Measurements from ENCODE around the gene INF2.

The INF2 gene

GRCh38 chr14:104766863-104767633 is 77.6 kb downstream of the INF2 start:
- H3K4me3 ChIP-seq (ENCODE audit: insufficient read depth in 1 of 2, low read depth in 1 of 2, low read length in 2 of 2): no peak overlapping the region
- no peak overlapping the region for H3K4me2 ChIP-seq (ENCODE audit: low read length, poor library complexity, severe bottlenecking)
- no peak overlapping the region for H3K23ac ChIP-seq (ENCODE audit: low read length in 2 of 2)
- H2BK120ac ChIP-seq (ENCODE audit: low read depth, low read length): no peak overlapping the region
- no peaks in the 10 kb centered on the region for H3K9me3 ChIP-seq (ENCODE audit: control insufficient read depth, low read length)
- no peak overlapping the region for H3K18ac ChIP-seq (ENCODE audit: low read depth in 1 of 2, low read length in 2 of 2)
- H2BK12ac ChIP-seq (ENCODE audit: low read length in 2 of 2): peak overlapping the region in 1 of 2 experiments; percentile 39
- no peak for DNase-seq
- WGBS: 84% methylated on average over 12 of the region's 15 CpGs
- peak overlapping the region; percentile 19 for H4K8ac ChIP-seq (ENCODE audit: low read length)
- no peak overlapping the region for H3K4ac ChIP-seq (ENCODE audit: low read depth in 1 of 2, low read length in 2 of 2)
- H2BK15ac ChIP-seq (ENCODE audit: low read depth, poor library complexity, severe bottlenecking): no peak overlapping the region
- no peak overlapping the region for H4K91ac ChIP-seq (ENCODE audit: low read length)
- H3K27ac ChIP-seq (ENCODE audit: low read length, poor library complexity, severe bottlenecking): no peak overlapping the region
- H2AFZ ChIP-seq (ENCODE audit: low read depth, low read length): no peak overlapping the region
- no peaks in the 10 kb centered on the region for H3K27me3 ChIP-seq (ENCODE audit: control insufficient read depth in 1 of 2, insufficient read depth in 1 of 2, low read length in 2 of 2)
- no peak overlapping the region for H3K9ac ChIP-seq (ENCODE audit: low read length)
- H3K79me1 ChIP-seq (replicated peaks; ENCODE audit: low read length, poor library complexity, severe bottlenecking): no peaks in the 10 kb centered on the region
- H3K4me1 ChIP-seq (ENCODE audit: control insufficient read depth, insufficient read depth, low read depth, low read length): peaks cover 10% of the 10 kb centered on the region
- no peak overlapping the region for H3K14ac ChIP-seq (ENCODE audit: low read length in 2 of 2)
- peaks cover 26 to 32% of the 10 kb centered on the region in 2 experiments for H3K36me3 ChIP-seq (ENCODE audit: control insufficient read depth in 1 of 2, insufficient read depth in 2 of 2, low read depth in 1 of 2, low read length in 2 of 2)
- no peak overlapping the region for H2BK5ac ChIP-seq (ENCODE audit: low read depth, low read length, poor library complexity, severe bottlenecking)
- no peak overlapping the region for H2AK5ac ChIP-seq (ENCODE audit: low read length, severe bottlenecking)

GRCh38 chr14:104767634-104767918 is 78.2 kb downstream of the INF2 start:
- Histone ChIP-seq H2AK5ac (ENCODE audit: low read length, severe bottlenecking) (no peak overlapping the region), H3K4ac (ENCODE audit: low read depth in 1 of 2, low read length in 2 of 2) (no peak overlapping the region), H3K4me1 (ENCODE audit: control insufficient read depth, insufficient read depth, low read depth, low read length) (peaks cover 10% of the 10 kb centered on the region), H3K27ac (ENCODE audit: low read length, poor library complexity, severe bottlenecking) (no peak overlapping the region), H2BK5ac (ENCODE audit: low read depth, low read length, poor library complexity, severe bottlenecking) (no peak overlapping the region), H3K27me3 (ENCODE audit: control insufficient read depth in 1 of 2, insufficient read depth in 1 of 2, low read length in 2 of 2) (no peaks in the 10 kb centered on the region), H3K36me3 (ENCODE audit: control insufficient read depth in 1 of 2, insufficient read depth in 2 of 2, low read depth in 1 of 2, low read length in 2 of 2) (peaks cover 27 to 37% of the 10 kb centered on the region in 2 experiments), H4K91ac (ENCODE audit: low read length) (no peak overlapping the region), H2BK120ac (ENCODE audit: low read depth, low read length) (no peak overlapping the region), H3K4me3 (ENCODE audit: insufficient read depth in 1 of 2, low read depth in 1 of 2, low read length in 2 of 2) (no peak overlapping the region), H2BK12ac (ENCODE audit: low read length in 2 of 2) (peak overlapping the region in 1 of 2 experiments; percentile 39), H2AFZ (ENCODE audit: low read depth, low read length) (no peak overlapping the region), H3K9me3 (ENCODE audit: control insufficient read depth, low read length) (no peaks in the 10 kb centered on the region), H3K18ac (ENCODE audit: low read depth in 1 of 2, low read length in 2 of 2) (no peak overlapping the region), H4K8ac (ENCODE audit: low read length) (peak overlapping the region; percentile 19), H3K4me2 (ENCODE audit: low read length, poor library complexity, severe bottlenecking) (no peak overlapping the region), H3K9ac (ENCODE audit: low read length) (no peak overlapping the region), H3K23ac (ENCODE audit: low read length in 2 of 2) (no peak overlapping the region), H3K14ac (ENCODE audit: low read length in 2 of 2) (no peak overlapping the region), H2BK15ac (ENCODE audit: low read depth, poor library complexity, severe bottlenecking) (no peak overlapping the region), H3K79me1 (replicated peaks; ENCODE audit: low read length, poor library complexity, severe bottlenecking) (no peaks in the 10 kb centered on the region)
- WGBS: 94% methylated on average over 5 of the region's 5 CpGs
- DNase-seq: no peak

- peak overlapping the region; percentile 48 to 92 for H3K18ac ChIP-seq (ENCODE audit: low read depth in 1 of 2, low read length in 2 of 2)
These were observed 79.3 kb downstream of the INF2 start for GRCh38 chr14:104768437-104769323.

More at GRCh38 chr14:104768437-104769323, 79.3 kb downstream of the INF2 start:
- Histone ChIP-seq H3K14ac (ENCODE audit: low read length in 2 of 2) (no peak overlapping the region), H3K27me3 (ENCODE audit: control insufficient read depth in 1 of 2, insufficient read depth in 1 of 2, low read length in 2 of 2) (no peaks in the 10 kb centered on the region), H3K36me3 (ENCODE audit: control insufficient read depth in 1 of 2, insufficient read depth in 2 of 2, low read depth in 1 of 2, low read length in 2 of 2) (peaks cover 37 to 48% of the 10 kb centered on the region in 2 experiments), H2BK12ac (ENCODE audit: low read length in 2 of 2) (peak overlapping the region in 1 of 2 experiments; percentile 87), H2BK5ac (ENCODE audit: low read depth, low read length, poor library complexity, severe bottlenecking) (no peak overlapping the region), H3K23ac (ENCODE audit: low read length in 2 of 2) (no peak overlapping the region), H3K9me3 (ENCODE audit: control insufficient read depth, low read length) (no peaks in the 10 kb centered on the region), H3K4ac (ENCODE audit: low read depth in 1 of 2, low read length in 2 of 2) (peak overlapping the region in 1 of 2 experiments; percentile 82), H2AFZ (ENCODE audit: low read depth, low read length) (no peak overlapping the region), H4K91ac (ENCODE audit: low read length) (peak overlapping the region; percentile 88), H3K9ac (ENCODE audit: low read length) (peak overlapping the region; percentile 22), H2BK15ac (ENCODE audit: low read depth, poor library complexity, severe bottlenecking) (no peak overlapping the region), H3K27ac (ENCODE audit: low read length, poor library complexity, severe bottlenecking) (no peak overlapping the region), H3K4me1 (ENCODE audit: control insufficient read depth, insufficient read depth, low read depth, low read length) (peaks cover 10% of the 10 kb centered on the region), H2BK120ac (ENCODE audit: low read depth, low read length) (no peak overlapping the region), H3K4me2 (ENCODE audit: low read length, poor library complexity, severe bottlenecking) (no peak overlapping the region), H3K79me1 (replicated peaks; ENCODE audit: low read length, poor library complexity, severe bottlenecking) (peaks cover 4% of the 10 kb centered on the region), H2AK5ac (ENCODE audit: low read length, severe bottlenecking) (no peak overlapping the region), H3K4me3 (ENCODE audit: insufficient read depth in 1 of 2, low read depth in 1 of 2, low read length in 2 of 2) (no peak overlapping the region), H4K8ac (ENCODE audit: low read length) (peak overlapping the region; percentile 94)
- WGBS: 20% methylated on average over 23 of the region's 25 CpGs
- DNase-seq: peak; percentile 83

Measured in mesenchymal stem cell (in vitro differentiated cells and primary cell).